HUDEP-2 (cell line): ENCODE measurements around the gene TAS2R4.
"Not testable (repeated sequence)": the region's sequence is repeated elsewhere in the genome, so short reads cannot be mapped to it uniquely, and the experiment has no call there.

Experiments used
- DNase-seq, 76 experiments: peaks; one replicate each; lab custom pipeline; 2025; ENCODE audit not compliant: unreplicated experiment in 76 of 76; lab: John Stamatoyannopoulos, UW

TAS2R4 gene

GRCh38 chr7:141820067-141820466 lies 43.6 kb downstream of the TAS2R4 start:
- DNase-seq: no peak

DNA sequence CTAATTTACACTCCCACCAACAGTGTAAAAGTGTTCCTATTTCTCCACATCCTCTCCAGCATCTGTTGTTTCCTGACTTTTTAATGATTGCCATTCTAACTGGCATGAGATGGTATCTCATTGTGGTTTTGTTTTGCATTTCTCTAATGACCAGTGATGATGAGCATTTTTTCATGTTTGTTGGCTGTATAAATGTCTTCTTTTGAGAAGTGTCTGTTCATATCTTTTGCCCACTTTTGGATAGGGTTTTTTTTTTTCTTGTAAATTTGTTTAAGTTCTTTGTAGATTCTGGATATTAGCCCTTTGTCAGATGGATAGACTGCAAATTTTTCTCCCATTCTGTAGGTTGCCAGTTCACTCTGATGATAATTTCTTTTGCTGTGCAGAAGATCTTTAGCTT lies 46.0 kb downstream of the TAS2R4 start:
- not testable (repeated sequence) for DNase-seq
